Measurements from ENCODE around the gene DMKN.
"Not testable (repeated sequence)": the region's sequence is repeated elsewhere in the genome, so short reads cannot be mapped to it uniquely, and the experiment has no call there.

GRCh38 chr19:35474594-35474993 is 38.9 kb downstream of the DMKN start:
- TF ChIP-seq CTCF, POLR2A (IDR thresholded peaks at IDR 0.05): not testable (repeated sequence)
